NCI-H748 (cell line): ENCODE data around the gene NUPR2.
A peak's percentile ranks its signal among the peaks of the same experiment; 100 is the strongest.
"Not testable (repeated sequence)": the region's sequence is repeated elsewhere in the genome, so short reads cannot be mapped to it uniquely, and the experiment has no call there.

Experiments used
- DNase-seq: peaks from one replicate; lab custom pipeline; 2025; ENCODE audit not compliant: unreplicated experiment; lab: John Stamatoyannopoulos, UW

NUPR2 gene

GRCh38 chr7:56087445-56087844 is 28.8 kb downstream of the NUPR2 start:
- no peak for DNase-seq

DNA sequence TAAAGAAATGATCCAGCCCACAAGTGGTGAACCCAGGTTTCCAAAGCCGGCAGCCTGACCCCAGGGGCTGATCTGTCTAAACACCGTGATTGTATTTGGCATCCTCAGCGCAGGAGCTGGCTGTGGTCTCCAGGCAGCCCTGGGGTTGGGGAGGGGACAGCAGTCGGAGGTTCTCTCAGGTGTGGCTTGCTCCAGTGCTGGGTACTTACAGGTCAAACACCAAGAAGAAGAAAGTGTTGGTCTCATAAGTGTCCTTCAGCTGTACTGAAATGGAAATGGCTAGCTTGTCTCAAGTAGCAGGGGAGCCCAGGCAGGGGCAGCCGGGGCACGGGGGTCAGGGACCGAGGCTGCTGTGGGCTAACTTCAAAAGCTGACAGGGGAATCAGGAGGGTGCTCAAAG is 29.5 kb downstream of the NUPR2 start:
- DNase-seq: no peak

DNA sequence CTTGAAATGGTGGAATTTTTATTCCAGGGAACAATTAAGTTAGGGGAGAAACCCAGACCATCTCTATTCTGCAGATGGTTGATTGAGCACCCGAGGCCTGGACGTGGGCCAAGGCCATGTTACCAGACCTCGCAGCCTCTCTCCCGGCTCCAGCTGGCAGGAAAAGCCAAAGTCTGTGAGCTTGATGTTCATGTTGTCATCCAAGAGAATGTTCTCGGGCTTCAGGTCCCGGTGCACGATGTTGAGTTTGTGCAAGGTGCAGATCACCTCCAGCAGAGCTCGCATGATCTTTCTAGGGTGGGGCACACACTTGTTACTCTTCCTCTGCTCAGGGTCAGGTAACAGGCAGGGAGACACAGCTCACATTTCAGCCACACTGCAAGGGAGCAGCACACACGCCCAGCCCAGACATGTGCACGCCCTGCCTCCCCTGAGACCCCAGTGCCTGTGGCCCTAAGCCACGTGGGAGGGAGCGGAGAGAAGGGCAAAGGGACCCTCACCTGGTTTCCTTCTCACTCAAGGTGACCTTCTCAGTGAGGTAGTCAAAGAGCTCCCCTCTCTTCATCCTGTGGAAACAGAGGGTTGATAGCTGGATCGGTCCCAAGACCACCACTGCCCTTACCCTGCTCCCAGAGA is 32.9 kb downstream of the NUPR2 start:
- peak; percentile 16 for DNase-seq

GRCh38 chr7:56081626-56082340 is 34.4 kb downstream of the NUPR2 start:
- DNase-seq: no peak

DNA sequence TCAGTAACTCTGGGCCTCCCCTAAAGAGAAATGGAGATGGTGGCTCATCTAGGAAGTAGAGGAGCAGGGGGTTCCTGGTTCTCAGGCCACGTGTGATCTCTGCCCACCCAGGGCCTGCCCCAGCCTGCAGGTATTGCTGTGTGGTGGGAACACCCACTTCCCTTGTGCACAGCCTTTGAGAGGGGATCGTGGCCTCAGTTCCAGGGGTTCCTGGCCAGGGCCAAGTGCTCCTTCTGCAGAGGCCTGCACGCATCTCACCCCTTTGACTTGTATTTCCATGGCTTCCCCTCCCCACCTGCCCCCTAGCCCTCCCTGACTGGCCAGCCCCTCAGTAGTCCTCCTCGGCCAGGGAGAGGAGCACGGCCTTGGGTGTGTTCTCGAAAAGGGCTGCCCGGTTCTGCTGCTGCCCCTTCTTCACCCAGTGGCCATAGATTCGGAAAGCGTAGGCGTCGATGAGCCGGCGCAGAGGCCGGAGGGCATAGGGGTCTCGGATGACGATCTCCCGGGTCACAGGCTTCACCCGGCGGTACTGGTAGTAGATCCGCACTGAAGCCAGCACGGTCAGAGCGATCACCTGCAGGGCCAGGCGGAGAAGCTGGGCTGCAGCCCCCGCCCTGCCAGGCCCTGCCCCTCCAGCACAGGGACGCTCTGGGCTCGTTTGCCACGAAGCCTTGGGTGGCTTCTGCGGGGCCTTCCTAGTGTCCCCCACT is 35.3 kb downstream of the NUPR2 start:
- DNase-seq: not testable (repeated sequence)

DNA sequence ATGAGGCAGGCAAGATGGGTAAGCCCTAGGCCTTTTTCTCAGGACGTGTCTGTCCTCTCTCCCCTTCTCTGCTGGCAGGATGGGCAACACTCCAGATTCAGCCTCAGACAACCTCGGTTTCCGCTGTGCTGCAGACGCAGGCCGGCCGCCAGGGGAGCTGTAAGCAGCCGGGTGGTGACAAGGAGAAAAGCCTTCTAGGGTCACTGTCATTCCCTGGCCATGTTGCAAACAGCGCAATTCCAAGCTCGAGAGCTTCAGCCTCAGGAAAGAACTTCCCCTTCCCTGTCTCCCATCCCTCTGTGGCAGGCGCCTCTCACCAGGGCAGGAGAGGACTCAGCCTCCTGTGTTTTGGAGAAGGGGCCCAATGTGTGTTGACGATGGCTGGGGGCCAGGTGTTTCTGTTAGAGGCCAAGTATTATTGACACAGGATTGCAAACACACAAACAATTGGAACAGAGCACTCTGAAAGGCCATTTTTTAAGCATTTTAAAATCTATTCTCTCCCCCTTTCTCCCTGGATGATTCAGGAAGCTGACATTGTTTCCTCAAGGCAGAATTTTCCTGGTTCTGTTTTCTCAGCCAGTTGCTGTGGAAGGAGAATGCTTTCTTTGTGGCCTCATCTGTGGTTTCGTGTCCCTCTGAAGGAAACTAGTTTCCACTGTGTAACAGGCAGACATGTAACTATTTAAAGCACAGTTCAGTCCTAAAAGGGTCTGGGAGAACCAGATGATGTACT is 36.6 kb downstream of the NUPR2 start:
- peak; percentile 83 for DNase-seq

DNA sequence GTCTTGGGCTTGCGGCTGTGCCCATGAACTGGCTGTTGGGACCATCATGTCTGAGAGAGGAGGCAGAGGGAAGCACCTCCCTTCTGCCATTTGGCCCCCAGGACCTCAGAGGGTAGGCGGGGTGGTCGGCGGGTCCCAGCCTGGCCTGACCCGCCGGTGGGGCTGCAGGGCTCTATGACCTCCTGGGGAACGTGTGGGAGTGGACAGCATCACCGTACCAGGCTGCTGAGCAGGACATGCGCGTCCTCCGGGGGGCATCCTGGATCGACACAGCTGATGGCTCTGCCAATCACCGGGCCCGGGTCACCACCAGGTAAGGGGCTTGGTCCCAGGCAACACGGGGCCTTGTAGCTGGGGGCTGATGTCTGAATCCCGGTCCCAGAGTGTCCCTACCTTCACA is 38.0 kb downstream of the NUPR2 start:
- DNase-seq: no peak

DNA sequence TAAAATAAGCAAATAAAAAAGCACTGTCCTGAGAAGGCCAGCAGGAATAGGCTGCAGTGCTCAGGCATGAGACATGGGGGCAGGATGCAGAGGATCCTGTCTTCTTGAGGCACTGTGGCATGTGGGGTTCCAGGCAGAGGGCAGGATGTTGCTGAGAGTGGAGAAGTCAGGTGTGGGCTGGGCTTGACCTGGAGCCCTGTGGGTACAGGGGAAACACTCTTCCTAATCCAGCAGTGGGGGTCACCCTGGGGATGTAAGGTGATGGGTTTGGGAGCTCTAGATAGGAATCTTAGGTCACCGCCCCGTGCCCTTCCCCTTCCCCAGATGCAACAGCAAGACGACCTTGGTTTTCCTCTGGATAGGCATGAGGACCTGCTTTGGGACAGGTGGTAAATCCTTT is 38.5 kb downstream of the NUPR2 start:
- no peak for DNase-seq

DNA sequence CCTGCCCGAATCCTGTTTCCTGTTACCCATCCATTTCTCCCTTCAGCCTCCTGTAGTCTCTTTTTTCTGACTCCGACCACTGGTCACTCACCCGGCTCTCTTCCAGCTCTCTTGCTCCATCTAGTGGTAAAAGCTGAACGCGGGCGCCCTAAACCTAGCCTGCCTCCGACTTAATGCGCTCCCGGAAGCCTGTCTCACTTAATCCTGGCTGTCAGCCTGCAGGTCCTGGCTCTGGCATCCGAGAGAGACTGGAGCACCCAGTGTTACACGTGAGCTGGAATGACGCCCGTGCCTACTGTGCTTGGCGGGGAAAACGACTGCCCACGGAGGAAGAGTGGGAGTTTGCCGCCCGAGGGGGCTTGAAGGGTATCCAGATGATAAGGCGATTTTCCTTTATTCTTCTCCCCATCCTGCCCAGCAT is 41.8 kb downstream of the NUPR2 start:
- peak; percentile 67 for DNase-seq

DNA sequence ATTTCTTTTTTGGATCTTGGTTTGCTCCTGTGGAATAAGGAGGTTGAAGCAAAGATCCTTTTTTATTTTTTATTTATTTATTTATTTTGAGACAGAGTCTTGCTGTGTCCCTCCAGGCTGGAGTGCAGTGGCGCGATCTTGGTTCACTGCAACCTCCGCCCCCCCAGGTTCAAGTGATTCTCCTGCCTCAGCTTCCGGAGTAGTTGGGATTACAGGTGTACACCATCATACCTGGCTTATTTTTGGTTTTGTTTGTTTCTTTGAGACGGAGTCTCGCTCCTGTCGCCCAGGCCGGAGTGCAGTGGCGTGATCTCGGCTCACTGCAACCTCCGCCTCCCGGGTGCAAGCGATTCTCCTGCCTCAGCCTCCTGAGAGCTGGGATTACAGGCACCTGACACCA is 49.8 kb downstream of the NUPR2 start:
- DNase-seq: not testable (repeated sequence)
